SK-N-SH (cell line): Measurements from ENCODE around the gene SKIC8. TPM values are rescaled to one million over a fixed set of nuclear protein-coding genes. Genes with fewer than 3 reads are reported as not detected.

Experiments used
- CTCF ChIA-PET: fragments of 300-600, 350-600 bp; formaldehyde crosslinking; extraction: SDS; loops from one replicate; lab custom pipeline; 2021; lab: Yijun Ruan, JAX
- POLR2A ChIA-PET: fragments of 350-600 bp; sonication (Branson Sonifier 250); formaldehyde crosslinking; extraction: SDS; loops from one replicate; lab custom pipeline; 2020; ENCODE audit warnings: antibody characterized with exemption, inconsistent platforms; lab: Yijun Ruan, JAX
- DNase-seq: peaks from one replicate; pipeline ENCODE4 v3.0.0; 2012
- H2AFZ ChIP-seq: fragments of 200-600 bp; sonication (generic); 2 replicates; pipeline ENCODE4 v1.8.1; 2016; ENCODE audit warnings: antibody characterized with exemption, mild to moderate bottlenecking, low read depth
- H3F3A ChIP-seq: fragments of 200-600 bp; sonication (generic); replicated peaks from 2 replicates; pipeline ENCODE3; 2016; ENCODE audit warnings: antibody characterized with exemption, mild to moderate bottlenecking; ENCODE audit not compliant: insufficient read depth
- H3K27ac ChIP-seq, 2 experiments: fragments of 200-500 bp in 1 of 2; fragments of 200-600 bp in 1 of 2; sonication (Bioruptor generic) in 1 of 2; sonication (generic), shearing (Covaris generic) in 1 of 2; 2 replicates each; pipeline versions ENCODE4 v1.5.1 to v1.6.1; 2014 to 2016; ENCODE audit warnings: low read depth in 2 of 2, inconsistent platforms in 1 of 2, low read length in 1 of 2, mild to moderate bottlenecking in 1 of 2, mixed read lengths in 1 of 2
- H3K27me3 ChIP-seq: fragments of 200-600 bp; sonication (generic), shearing (Covaris generic); 2 replicates; pipeline ENCODE4 v1.6.1; 2016; ENCODE audit warnings: mixed run types; ENCODE audit not compliant: insufficient read depth
- H3K36me3 ChIP-seq, 2 experiments: fragments of 200-500 bp in 1 of 2; fragments of 200-600 bp in 1 of 2; sonication (Bioruptor generic) in 1 of 2; sonication (generic) in 1 of 2; replicated peaks in 1 of 2; 2 replicates each; pipeline versions ENCODE3 to v1.5.1; 2014 to 2016; ENCODE audit warnings: low read length in 1 of 2, mild to moderate bottlenecking in 1 of 2; ENCODE audit not compliant: insufficient read depth in 2 of 2, control insufficient read depth in 1 of 2
- H3K4me1 ChIP-seq, 2 experiments: fragments of 200-500 bp in 1 of 2; fragments of 200-600 bp in 1 of 2; sonication (Bioruptor generic) in 1 of 2; sonication (generic), shearing (Covaris generic) in 1 of 2; 2 replicates each; pipeline versions ENCODE4 v1.5.1 to v1.6.1; 2014 to 2016; ENCODE audit warnings: low read depth in 1 of 2, low read length in 1 of 2, mixed run types in 1 of 2; ENCODE audit not compliant: insufficient read depth in 2 of 2, control insufficient read depth in 1 of 2
- H3K4me2 ChIP-seq: fragments of 200-600 bp; sonication (generic), shearing (Covaris generic); 2 replicates; pipeline ENCODE4 v1.6.1; 2017; ENCODE audit warnings: mixed run types
- H3K4me3 ChIP-seq, 2 experiments: fragments of 200-500 bp in 1 of 2; fragments of 200-600 bp in 1 of 2; sonication (Bioruptor generic) in 1 of 2; sonication (generic), shearing (Covaris generic) in 1 of 2; 2 replicates each; pipeline versions ENCODE4 v1.5.1 to v1.8.1; 2014 to 2016; ENCODE audit warnings: low read depth in 2 of 2, inconsistent platforms in 1 of 2, low read length in 1 of 2, mild to moderate bottlenecking in 1 of 2, mixed read lengths in 1 of 2, moderate library complexity in 1 of 2
- H3K79me2 ChIP-seq: fragments of 200-600 bp; sonication (generic); 2 replicates; pipeline ENCODE4 v1.8.1; 2017; ENCODE audit warnings: mild to moderate bottlenecking; ENCODE audit not compliant: insufficient read depth
- H3K9ac ChIP-seq: fragments of 200-600 bp; sonication (generic); 2 replicates; pipeline ENCODE4 v1.6.1; 2017; ENCODE audit warnings: mixed run types
- H3K9me2 ChIP-seq: fragments of 200-600 bp; sonication (generic); 2 replicates; pipeline ENCODE4 v1.6.1; 2017; ENCODE audit warnings: mixed run types
- H3K9me3 ChIP-seq: fragments of 200-600 bp; sonication (generic); 2 replicates; pipeline ENCODE4 v1.6.1; 2017; ENCODE audit warnings: mixed run types, mild to moderate bottlenecking, moderate library complexity
- H4K20me1 ChIP-seq: fragments of 200-600 bp; sonication (generic); 2 replicates; pipeline ENCODE4 v1.6.1; 2017; ENCODE audit warnings: mild to moderate bottlenecking, mixed run types; ENCODE audit not compliant: insufficient read depth
- ELF1 ChIP-seq: IDR thresholded peaks from 2 replicates; pipeline ENCODE4 v1.4.0; 2012
- FOXJ3 ChIP-seq: sonication (generic); formaldehyde crosslinking; IDR thresholded peaks from 2 replicates; pipeline ENCODE4 v1.5.1; 2020; ENCODE audit warnings: mild to moderate bottlenecking, missing genetic modification reagents
- FOXM1 ChIP-seq: IDR thresholded peaks from 2 replicates; pipeline ENCODE4 v1.4.0; 2012; ENCODE audit warnings: low read depth, mild to moderate bottlenecking
- GABPA ChIP-seq: IDR thresholded peaks from 2 replicates; pipeline ENCODE4 v1.4.0; 2012; ENCODE audit warnings: low read depth, mild to moderate bottlenecking
- GATA2 ChIP-seq: sonication (generic); formaldehyde crosslinking; IDR thresholded peaks from 2 replicates; pipeline ENCODE4 v1.5.0; 2020; ENCODE audit warnings: mild to moderate bottlenecking, missing genetic modification reagents
- JUND ChIP-seq: IDR thresholded peaks from 2 replicates; pipeline ENCODE4 v1.4.0; 2012
- MEF2A ChIP-seq: IDR thresholded peaks from 2 replicates; pipeline ENCODE4 v1.4.0; 2012; ENCODE audit warnings: low read depth, borderline replicate concordance
- MXI1 ChIP-seq: IDR thresholded peaks from 2 replicates; pipeline ENCODE4 v1.6.1; 2012; ENCODE audit warnings: mild to moderate bottlenecking, low read depth, low read length, improper control_type of control experiment
- NFIC ChIP-seq: IDR thresholded peaks from 2 replicates; pipeline ENCODE4 v1.4.0; 2012; ENCODE audit warnings: borderline replicate concordance
- POLR2AphosphoS5 ChIP-seq: IDR thresholded peaks from 2 replicates; pipeline ENCODE4 v1.6.1; 2012; ENCODE audit warnings: low read depth, low read length
- RCOR1 ChIP-seq: fragments of 150-350 bp; IDR thresholded peaks from 2 replicates; pipeline ENCODE4 v1.6.1; 2017; ENCODE audit warnings: antibody characterized with exemption, low read length
- RFX5 ChIP-seq: IDR thresholded peaks from 2 replicates; pipeline ENCODE4 v1.6.1; 2012; ENCODE audit warnings: mild to moderate bottlenecking, improper control_type of control experiment, low read length
- RXRA ChIP-seq: IDR thresholded peaks from 2 replicates; pipeline ENCODE4 v1.4.0; 2012; ENCODE audit warnings: low read depth, mild to moderate bottlenecking, borderline replicate concordance
- SIN3A ChIP-seq: IDR thresholded peaks from 2 replicates; pipeline ENCODE4 v1.6.1; 2012; ENCODE audit warnings: low read depth, mild to moderate bottlenecking, low read length, moderate library complexity, borderline replicate concordance
- SMC3 ChIP-seq: IDR thresholded peaks from 2 replicates; pipeline ENCODE4 v1.6.1; 2012; ENCODE audit warnings: low read depth, low read length, improper control_type of control experiment
- TCF12 ChIP-seq: IDR thresholded peaks from 2 replicates; pipeline ENCODE4 v1.4.0; 2012
- TEAD4 ChIP-seq: IDR thresholded peaks from 2 replicates; pipeline ENCODE4 v1.4.0; 2012; ENCODE audit warnings: mild to moderate bottlenecking, borderline replicate concordance; ENCODE audit not compliant: insufficient read depth
- YY1 ChIP-seq: IDR thresholded peaks from 2 replicates; pipeline ENCODE4 v1.4.0; 2012; ENCODE audit warnings: low read depth, mild to moderate bottlenecking
- WGBS: methylation state at CpG from one replicate; pipeline ENCODE4 v1.1.6; 2017; ENCODE audit warnings: low lambda C conversion rate; 5-methylcytosine and 5-hydroxymethylcytosine counted together
- polyA plus RNA-seq, 3 experiments: library from polyadenylated mRNA; depleted of rRNA; stranded (reverse); fragments of >200 nt; gene quantifications; 2 replicates each; pipeline ENCODE4 v1.2.3, GENCODE V29; 2012
- TF ChIP-seq, protein P1 (sequence below): IDR thresholded peaks from 2 replicates; pipeline ENCODE4 v1.4.0; 2012; ENCODE audit warnings: low read depth
- TF ChIP-seq, protein P2 (sequence below): fragments of 200-600 bp; sonication (generic); IDR thresholded peaks from 2 replicates; pipeline ENCODE4 v1.6.1; 2017; ENCODE audit warnings: antibody characterized with exemption, mild to moderate bottlenecking, moderate library complexity
- TF ChIP-seq, protein P3 (sequence below): fragments of 150-350 bp; IDR thresholded peaks from 2 replicates; pipeline ENCODE4 v1.6.1; 2017; ENCODE audit warnings: antibody characterized with exemption, low read length, low read depth, borderline replicate concordance
- TF ChIP-seq, protein P4 (sequence below): IDR thresholded peaks from 2 replicates; pipeline ENCODE4; 2012
- TF ChIP-seq, protein P5 (sequence below): IDR thresholded peaks from 2 replicates; pipeline ENCODE4 v1.4.0; 2012; ENCODE audit warnings: low read depth, borderline replicate concordance
- TF ChIP-seq, protein P6 (sequence below): IDR thresholded peaks from 2 replicates; pipeline ENCODE4 v1.4.0; 2012; ENCODE audit warnings: low read depth, borderline replicate concordance

SKIC8 gene
- polyA plus RNA-seq, 1 of the 3 experiments (the other 2 are of a cell fraction): 78.8 TPM

DNA sequence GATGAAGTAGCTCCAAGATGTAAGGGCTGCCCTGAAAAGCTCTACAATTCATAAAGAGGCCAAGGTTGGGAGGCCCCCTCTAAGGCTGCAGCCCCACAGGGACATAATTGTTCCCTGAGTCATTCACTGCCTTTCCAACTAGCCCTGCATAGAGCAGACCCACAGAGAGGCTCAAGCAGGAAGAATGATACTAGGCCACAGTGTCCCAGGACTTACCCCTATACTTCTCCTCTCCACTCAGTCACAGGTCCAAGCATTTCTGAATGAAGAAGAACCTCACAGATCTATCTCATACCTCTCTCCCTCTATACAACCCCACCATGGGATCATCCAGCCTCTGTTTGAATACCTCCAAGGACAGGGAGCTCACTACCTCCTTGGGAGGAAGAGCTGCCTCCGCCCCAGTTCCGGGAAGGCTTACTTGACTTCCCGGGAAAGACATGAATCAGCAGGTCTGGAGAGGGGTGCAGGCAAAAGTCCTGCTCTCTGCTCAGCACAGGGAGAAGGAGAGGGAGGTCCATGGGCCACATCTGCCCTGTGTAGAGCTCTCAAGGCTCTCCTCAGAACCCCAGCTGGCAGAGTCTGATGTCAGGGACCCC lies 6.9 kb upstream of the SKIC8 start:
- no peaks in the 10 kb centered on the region for H4K20me1 ChIP-seq
- H3K79me2 ChIP-seq: no peaks in the 10 kb centered on the region
- no peaks in the 10 kb centered on the region for H3K9me3 ChIP-seq
- CTCF ChIA-PET: interaction anchor here (0.5 to 31.8 kb wide), 11 partner anchors 11 to 403 kb away, joined by 3 to 772 read pairs (median 5); partner anchors contain the start of gene IREB2
- H3K9me2 ChIP-seq: no peaks in the 10 kb centered on the region
- peaks cover 11 to 27% of the 10 kb centered on the region in 2 experiments; a peak in 3 of 4 replicates for H3K4me1 ChIP-seq
- peak overlapping the region; percentile 48 for H3K4me2 ChIP-seq
- no peaks in the 10 kb centered on the region for H3K27me3 ChIP-seq
- H3K36me3 ChIP-seq: no peaks in the 10 kb centered on the region
- peaks cover 32% of the 10 kb centered on the region for H3F3A ChIP-seq
- 52% methylated on average over 3 of the region's 3 CpGs for WGBS
- no peak for DNase-seq
- H3K9ac ChIP-seq: peak overlapping the region; percentile 42
- 0 out of 2 replicates have a peak overlapping the region, but pooled peaks have one; percentile 61 for H2AFZ ChIP-seq
- POLR2A ChIA-PET: no interaction called here
- H3K4me3 ChIP-seq: no peak overlapping the region
- H3K27ac ChIP-seq: peak overlapping the region in 1 of 2 experiments; percentile 84; a peak in 2 of 4 replicates
- TF ChIP-seq JUND (peak; percentile 82), TEAD4 (peak; percentile 73), NFIC (peak; percentile 42; the same call in 1 of the 2 replicates), TCF12 (peak; percentile 68), POLR2AphosphoS5 (no peak), SMC3 (no peak), GABPA (0 out of 2 replicates have a peak, but pooled peaks have one; percentile 11), GATA2 (CRISPR knock-in tag) (no peak), MXI1 (no peak), MEF2A (no peak), YY1 (no peak), RCOR1 (no peak), FOXJ3 (CRISPR knock-in tag) (no peak), FOXM1 (no peak), SIN3A (no peak), RXRA (no peak), ELF1 (peak; percentile 25; the same call in 1 of the 2 replicates), RFX5 (no peak)
- TF ChIP-seq, protein P1, sequence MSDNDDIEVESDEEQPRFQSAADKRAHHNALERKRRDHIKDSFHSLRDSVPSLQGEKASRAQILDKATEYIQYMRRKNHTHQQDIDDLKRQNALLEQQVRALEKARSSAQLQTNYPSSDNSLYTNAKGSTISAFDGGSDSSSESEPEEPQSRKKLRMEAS: peak; percentile 15; the same call in 1 of the 2 replicates
- TF ChIP-seq, protein P2, sequence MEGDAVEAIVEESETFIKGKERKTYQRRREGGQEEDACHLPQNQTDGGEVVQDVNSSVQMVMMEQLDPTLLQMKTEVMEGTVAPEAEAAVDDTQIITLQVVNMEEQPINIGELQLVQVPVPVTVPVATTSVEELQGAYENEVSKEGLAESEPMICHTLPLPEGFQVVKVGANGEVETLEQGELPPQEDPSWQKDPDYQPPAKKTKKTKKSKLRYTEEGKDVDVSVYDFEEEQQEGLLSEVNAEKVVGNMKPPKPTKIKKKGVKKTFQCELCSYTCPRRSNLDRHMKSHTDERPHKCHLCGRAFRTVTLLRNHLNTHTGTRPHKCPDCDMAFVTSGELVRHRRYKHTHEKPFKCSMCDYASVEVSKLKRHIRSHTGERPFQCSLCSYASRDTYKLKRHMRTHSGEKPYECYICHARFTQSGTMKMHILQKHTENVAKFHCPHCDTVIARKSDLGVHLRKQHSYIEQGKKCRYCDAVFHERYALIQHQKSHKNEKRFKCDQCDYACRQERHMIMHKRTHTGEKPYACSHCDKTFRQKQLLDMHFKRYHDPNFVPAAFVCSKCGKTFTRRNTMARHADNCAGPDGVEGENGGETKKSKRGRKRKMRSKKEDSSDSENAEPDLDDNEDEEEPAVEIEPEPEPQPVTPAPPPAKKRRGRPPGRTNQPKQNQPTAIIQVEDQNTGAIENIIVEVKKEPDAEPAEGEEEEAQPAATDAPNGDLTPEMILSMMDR: no peak
- TF ChIP-seq, protein P3, sequence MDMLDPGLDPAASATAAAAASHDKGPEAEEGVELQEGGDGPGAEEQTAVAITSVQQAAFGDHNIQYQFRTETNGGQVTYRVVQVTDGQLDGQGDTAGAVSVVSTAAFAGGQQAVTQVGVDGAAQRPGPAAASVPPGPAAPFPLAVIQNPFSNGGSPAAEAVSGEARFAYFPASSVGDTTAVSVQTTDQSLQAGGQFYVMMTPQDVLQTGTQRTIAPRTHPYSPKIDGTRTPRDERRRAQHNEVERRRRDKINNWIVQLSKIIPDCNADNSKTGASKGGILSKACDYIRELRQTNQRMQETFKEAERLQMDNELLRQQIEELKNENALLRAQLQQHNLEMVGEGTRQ: no peak
- TF ChIP-seq, protein P4, sequence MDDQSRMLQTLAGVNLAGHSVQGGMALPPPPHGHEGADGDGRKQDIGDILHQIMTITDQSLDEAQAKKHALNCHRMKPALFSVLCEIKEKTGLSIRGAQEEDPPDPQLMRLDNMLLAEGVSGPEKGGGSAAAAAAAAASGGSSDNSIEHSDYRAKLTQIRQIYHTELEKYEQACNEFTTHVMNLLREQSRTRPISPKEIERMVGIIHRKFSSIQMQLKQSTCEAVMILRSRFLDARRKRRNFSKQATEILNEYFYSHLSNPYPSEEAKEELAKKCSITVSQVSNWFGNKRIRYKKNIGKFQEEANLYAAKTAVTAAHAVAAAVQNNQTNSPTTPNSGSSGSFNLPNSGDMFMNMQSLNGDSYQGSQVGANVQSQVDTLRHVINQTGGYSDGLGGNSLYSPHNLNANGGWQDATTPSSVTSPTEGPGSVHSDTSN: peak; percentile 5; the same call in 1 of the 2 replicates
- TF ChIP-seq, protein P5, sequence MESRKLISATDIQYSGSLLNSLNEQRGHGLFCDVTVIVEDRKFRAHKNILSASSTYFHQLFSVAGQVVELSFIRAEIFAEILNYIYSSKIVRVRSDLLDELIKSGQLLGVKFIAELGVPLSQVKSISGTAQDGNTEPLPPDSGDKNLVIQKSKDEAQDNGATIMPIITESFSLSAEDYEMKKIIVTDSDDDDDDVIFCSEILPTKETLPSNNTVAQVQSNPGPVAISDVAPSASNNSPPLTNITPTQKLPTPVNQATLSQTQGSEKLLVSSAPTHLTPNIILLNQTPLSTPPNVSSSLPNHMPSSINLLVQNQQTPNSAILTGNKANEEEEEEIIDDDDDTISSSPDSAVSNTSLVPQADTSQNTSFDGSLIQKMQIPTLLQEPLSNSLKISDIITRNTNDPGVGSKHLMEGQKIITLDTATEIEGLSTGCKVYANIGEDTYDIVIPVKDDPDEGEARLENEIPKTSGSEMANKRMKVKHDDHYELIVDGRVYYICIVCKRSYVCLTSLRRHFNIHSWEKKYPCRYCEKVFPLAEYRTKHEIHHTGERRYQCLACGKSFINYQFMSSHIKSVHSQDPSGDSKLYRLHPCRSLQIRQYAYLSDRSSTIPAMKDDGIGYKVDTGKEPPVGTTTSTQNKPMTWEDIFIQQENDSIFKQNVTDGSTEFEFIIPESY: no peak
- TF ChIP-seq, protein P6, sequence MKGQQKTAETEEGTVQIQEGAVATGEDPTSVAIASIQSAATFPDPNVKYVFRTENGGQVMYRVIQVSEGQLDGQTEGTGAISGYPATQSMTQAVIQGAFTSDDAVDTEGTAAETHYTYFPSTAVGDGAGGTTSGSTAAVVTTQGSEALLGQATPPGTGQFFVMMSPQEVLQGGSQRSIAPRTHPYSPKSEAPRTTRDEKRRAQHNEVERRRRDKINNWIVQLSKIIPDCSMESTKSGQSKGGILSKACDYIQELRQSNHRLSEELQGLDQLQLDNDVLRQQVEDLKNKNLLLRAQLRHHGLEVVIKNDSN: no peak
